Stimulated activated CD8-positive, alpha-beta memory T cell treated with anti-CD3 and anti-CD28 coated beads, Interleukin-4, amount 100 ng/mL, for 1 hour (primary cell): Measurements from ENCODE around the gene FIG4.
"Not testable (repeated sequence)": the region's sequence is repeated elsewhere in the genome, so short reads cannot be mapped to it uniquely, and the experiment has no call there.

ENCODE experiments used
- DNase-seq, 2 donors: peaks; one replicate each; pipeline ENCODE4 v3.0.0-alpha.2; 2020; ENCODE audit warnings: low read depth in 2 of 2, low spot score in 1 of 2

The FIG4 gene

GRCh38 chr6:109794201-109794923 is 103.3 kb downstream of the FIG4 start:
- no peak for DNase-seq

- DNase-seq = no peak
These were observed 105.0 kb downstream of the FIG4 start for GRCh38 chr6:109795994-109796555.

- DNase-seq = no peak
These were observed 108.0 kb downstream of the FIG4 start for GRCh38 chr6:109799129-109799528.

GRCh38 chr6:109799664-109800063 is 108.6 kb downstream of the FIG4 start:
- DNase-seq = no peak

DNA sequence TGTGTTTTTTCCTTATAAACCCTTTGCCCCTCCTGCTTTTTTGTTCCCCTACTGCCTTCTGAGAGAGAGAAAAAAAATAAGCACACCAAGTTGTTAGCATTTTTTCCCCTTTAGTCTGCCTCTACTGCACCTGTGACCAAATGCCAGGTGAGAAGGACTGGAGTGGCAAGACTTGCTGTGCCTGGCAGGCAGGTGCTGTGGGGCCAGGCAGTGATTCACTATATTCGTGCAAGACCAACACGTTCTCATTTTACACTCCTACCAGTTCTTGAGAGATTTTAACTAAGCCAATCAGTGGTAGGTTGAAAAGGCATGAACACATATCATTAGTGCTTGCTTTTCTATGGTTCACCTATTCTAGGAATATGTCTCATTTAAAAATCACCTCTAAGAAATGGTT is 109.7 kb downstream of the FIG4 start:
- no peak for DNase-seq

DNA sequence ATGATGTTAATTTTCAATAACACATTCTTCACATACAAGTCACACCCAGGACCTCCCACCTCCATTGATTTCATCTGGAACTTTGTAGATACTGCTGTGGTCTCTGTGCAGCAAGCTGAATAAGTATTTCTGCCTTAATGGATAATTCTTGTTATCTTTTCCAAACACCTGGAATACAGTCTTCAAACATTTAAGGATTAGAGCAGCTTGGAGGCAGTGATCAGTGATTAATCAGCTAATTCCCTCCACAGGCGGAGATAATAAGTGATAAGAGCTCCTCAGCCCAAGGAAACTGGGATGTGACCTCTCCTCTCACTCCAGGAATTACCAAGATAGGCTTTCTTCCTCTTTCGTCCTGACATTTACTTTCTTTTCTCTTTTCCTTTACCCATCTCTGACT is 110.7 kb downstream of the FIG4 start:
- DNase-seq = no peak

- DNase-seq = no peak
These were observed 112.9 kb downstream of the FIG4 start for GRCh38 chr6:109804020-109804419.

- no peak for DNase-seq
These were observed 116.8 kb downstream of the FIG4 start for GRCh38 chr6:109807881-109808280.

GRCh38 chr6:109808837-109809236 is 117.7 kb downstream of the FIG4 start:
- no peak for DNase-seq

DNA sequence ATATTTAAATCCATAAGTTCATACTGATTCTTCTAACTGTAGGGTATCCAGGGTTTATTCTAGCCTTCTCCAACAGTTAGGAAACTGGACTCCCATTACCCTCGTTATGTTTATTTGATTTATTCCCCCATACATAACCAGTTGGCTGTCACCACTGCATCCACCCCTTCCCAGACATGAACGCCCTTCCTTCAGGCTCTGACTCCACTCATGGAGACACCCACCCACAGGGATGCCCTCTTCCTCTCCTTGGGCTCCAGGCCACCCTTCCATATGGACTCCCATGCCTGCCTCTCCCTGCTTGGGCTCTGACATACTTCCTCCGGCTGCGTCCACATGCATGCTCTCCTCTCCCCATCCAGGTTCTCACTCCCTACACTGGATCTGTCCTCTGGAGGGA is 124.0 kb downstream of the FIG4 start:
- DNase-seq = no peak

DNA sequence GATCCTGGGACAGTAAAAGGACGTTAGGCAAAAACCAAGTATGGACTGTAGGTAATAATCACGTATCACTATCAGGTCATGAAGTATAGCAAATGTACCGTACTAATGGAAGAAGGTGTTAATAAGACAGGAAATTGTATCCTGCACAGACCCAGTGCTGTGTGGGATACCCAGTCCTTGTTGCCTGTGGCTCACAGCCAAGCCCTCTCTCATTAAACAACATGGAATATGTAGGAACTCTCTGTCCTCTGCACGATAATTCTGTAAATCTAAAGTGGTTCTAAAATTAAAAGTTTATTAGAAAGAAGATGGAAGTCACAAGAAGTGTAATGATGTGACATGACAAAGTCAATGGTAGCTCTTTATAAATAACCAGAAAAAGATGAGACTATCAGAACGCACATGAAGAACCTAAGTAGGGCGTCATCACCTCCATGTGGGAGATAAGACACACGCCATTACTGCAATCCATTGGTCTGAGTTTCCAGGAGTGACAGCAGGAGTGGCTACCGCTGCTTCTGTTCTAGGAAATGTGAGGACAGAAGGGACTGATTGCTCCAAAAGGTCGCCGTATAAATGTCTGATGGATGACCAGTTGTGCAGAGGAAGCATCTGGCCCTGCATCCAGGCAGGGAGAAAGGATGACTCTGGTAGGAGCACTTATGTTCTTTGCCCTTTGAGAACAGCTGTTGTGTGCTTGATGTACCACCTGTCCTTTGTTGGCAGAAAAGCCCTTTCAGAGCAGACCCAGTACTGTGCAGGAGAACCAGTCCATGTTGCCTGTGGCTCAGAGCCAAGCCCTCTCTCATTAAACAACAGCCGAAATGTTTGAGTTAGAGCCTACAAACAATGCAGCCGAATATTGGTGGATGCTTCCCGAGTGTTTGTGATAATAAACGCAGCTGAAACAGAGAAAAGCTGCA is 125.6 kb downstream of the FIG4 start:
- DNase-seq = no peak

- no peak for DNase-seq
These were observed 129.7 kb downstream of the FIG4 start for GRCh38 chr6:109820706-109821350.

DNA sequence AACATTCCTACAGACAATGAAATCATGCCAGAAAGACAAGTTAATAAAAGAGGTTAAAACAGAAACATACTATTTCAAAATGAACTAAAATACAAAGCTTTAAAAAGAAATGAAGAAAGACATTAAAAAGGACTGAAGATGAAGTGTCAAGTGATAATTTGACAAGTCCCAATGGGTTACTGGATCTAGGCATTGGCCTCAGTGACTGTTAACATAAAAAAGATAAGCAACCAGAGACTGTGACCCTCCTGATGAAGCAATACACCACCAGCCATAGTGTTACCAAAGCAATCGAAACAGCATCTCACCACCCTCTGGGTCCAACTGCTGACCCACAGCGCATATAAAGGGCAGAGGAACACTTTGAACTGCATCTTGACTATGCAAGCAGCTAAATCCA is 130.3 kb downstream of the FIG4 start:
- no peak for DNase-seq

DNA sequence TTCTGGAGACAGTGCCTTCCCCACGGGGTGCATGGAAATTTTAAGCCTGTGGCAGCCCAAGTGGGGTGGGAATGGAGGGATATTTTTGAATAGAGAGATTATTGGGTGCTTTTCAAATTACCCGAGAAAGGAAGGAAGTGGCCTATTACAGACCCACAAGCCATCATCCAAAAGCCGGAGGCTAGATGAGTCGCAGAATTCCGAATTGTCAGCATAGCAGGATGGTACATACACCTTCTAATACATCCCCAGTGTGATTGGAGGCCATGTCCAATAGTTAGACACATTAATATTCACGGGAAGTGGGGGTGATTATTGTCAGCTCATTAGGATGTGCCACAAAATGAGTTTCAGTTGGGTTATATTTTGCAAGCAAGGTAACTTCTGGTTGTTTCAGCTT is 133.0 kb downstream of the FIG4 start:
- DNase-seq = no peak

GRCh38 chr6:109826551-109826950 is 135.5 kb downstream of the FIG4 start:
- no peak for DNase-seq

DNA sequence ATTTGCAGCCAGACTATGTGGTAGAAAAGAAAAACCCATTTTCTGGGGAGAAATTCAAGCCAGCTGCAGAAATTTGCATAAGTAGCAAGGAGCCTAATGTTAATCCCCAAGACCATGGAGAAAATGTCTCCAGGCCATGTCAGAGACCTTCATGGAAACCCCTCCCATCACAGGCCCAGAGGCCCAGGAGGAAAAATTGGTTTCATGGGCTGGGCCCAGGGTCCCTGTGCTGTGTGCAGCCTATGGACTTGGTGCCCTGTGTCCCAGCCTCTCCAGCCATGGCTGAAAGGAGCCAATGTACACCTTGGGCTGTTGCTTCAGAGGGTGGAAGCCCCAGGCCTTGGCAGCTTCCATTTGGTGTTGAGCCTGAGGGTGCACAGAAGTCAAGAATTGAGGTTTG is 140.3 kb downstream of the FIG4 start:
- not testable (repeated sequence) for DNase-seq

GRCh38 chr6:109834131-109834530 is 143.0 kb downstream of the FIG4 start:
- DNase-seq = no peak

DNA sequence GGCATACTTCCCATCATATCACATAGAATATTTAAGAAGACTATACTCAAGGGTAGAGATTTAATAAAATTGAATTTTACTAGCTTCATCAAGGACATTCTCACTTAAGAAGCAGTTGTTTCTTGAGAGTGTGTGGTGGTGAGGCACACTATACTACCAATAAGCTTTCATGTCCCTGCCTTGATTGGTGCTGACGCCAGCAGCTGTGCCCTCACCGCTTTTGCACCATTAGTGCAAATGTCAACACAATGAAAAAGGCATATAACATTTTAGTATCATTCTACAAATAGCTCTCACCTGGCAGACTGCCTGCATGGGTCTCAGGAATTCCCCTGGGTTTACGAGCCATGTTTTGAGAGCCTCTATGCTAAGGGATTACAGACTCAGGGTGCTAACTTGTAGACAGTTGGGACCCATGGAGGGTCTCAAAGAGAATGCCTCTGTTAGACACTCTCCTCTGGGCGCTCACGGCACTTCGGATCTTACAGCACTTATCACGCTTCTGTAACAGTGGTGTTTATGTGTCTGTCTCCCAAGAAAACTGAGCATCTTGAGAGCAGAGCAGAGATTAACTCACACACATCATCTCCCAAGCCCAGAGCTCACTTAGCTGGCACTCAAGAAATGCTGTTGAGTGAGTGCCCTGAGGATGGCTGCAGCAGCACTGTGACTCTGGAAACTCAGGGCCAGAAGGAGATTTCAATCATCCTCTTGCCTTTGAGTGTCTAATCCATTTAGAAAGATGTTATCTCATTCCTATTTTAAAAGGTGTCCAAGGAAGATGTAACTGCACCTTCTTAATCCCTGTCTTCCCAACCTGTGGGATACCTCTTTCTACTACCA is 143.7 kb downstream of the FIG4 start:
- no peak for DNase-seq

- no peak for DNase-seq
These were observed 148.9 kb downstream of the FIG4 start for GRCh38 chr6:109840034-109840433.

GRCh38 chr6:109840796-109841195 is 149.7 kb downstream of the FIG4 start:
- no peak for DNase-seq

DNA sequence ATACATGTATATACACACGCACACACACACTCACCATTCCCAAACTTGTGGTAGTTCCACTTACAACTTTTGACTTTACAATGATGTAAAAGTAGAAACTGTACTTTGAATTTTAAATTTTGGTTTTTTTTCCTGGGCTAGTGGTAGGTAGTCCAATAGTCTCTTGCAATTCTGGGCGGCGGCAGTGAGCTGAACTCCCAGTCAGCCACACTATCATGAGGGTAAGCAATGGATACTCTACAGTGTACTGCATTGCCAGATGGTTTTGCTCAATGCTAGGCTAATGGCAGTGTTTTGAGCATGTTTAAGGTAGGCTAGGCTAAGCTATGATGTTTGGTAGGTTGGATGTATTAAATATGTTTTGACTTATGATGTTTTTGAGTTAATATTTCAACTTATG is 150.8 kb downstream of the FIG4 start:
- DNase-seq = no peak
